Left renal pelvis (tissue), 4 donors: ENCODE data around the gene DNAH9. TPM values are rescaled to one million over a fixed set of nuclear protein-coding genes. Genes with fewer than 3 reads are reported as not detected.

Source experiments
- DNase-seq, 4 donors: peaks; one replicate each; pipeline ENCODE4 v3.0.0-alpha.2; 2013; ENCODE audit warnings: low read depth in 4 of 4, low spot score in 3 of 4
- polyA plus RNA-seq, 4 donors: library from polyadenylated mRNA; unstranded; fragments of 120-200 nt; gene quantifications; one replicate each; pipeline ENCODE4 v1.2.1, GENCODE V29; 2013; ENCODE audit not compliant: insufficient read length in 4 of 4

Gene DNAH9
- 10 to 100 TPM in 1 of 4 donors, 1 to 10 TPM in 3; 2.1 to 11.6 (median 4.9) TPM for polyA plus RNA-seq

GRCh38 chr17:11598274-11599221 lies at the start of gene DNAH9:
Gene DNAH9, plus strand, starts transcription at chr17:11598470. Its CDS starts 29 bp downstream, at chr17:11598499.
- peak; percentile 84 to 94 (median 88) for DNase-seq

- DNase-seq, result no peak
Observed at GRCh38 chr17:11550431-11550830, 47.8 kb upstream of the DNAH9 start.

- DNase-seq, result no peak
Observed at GRCh38 chr17:11551442-11551841, 46.8 kb upstream of the DNAH9 start.

- DNase-seq, result no peak
Observed at GRCh38 chr17:11553135-11553534, 45.1 kb upstream of the DNAH9 start.

GRCh38 chr17:11554042-11554441 lies 44.2 kb upstream of the DNAH9 start:
- DNase-seq, result no peak

GRCh38 chr17:11554542-11554941 lies 43.7 kb upstream of the DNAH9 start:
- no peak for DNase-seq

GRCh38 chr17:11555530-11555929 lies 42.7 kb upstream of the DNAH9 start:
- DNase-seq, result no peak

GRCh38 chr17:11557727-11558452 lies 40.4 kb upstream of the DNAH9 start:
- DNase-seq, result no peak

- no peak for DNase-seq
Observed at GRCh38 chr17:11558681-11559234, 39.5 kb upstream of the DNAH9 start.

- no peak for DNase-seq
Observed at GRCh38 chr17:11559601-11560000, 38.7 kb upstream of the DNAH9 start.

GRCh38 chr17:11561281-11561680 lies 37.0 kb upstream of the DNAH9 start:
- DNase-seq, result no peak

GRCh38 chr17:11561702-11562101 lies 36.6 kb upstream of the DNAH9 start:
- DNase-seq, result no peak

GRCh38 chr17:11564589-11565380 lies 33.5 kb upstream of the DNAH9 start:
- DNase-seq, result no peak

- DNase-seq, result no peak
Observed at GRCh38 chr17:11565591-11565990, 32.7 kb upstream of the DNAH9 start.

GRCh38 chr17:11578998-11579397 lies 19.3 kb upstream of the DNAH9 start:
- DNase-seq, result no peak

- no peak for DNase-seq
Observed at GRCh38 chr17:11580677-11581076, 17.6 kb upstream of the DNAH9 start.

- DNase-seq, result no peak
Observed at GRCh38 chr17:11582217-11582616, 16.1 kb upstream of the DNAH9 start.

GRCh38 chr17:11583306-11583992 lies 14.8 kb upstream of the DNAH9 start:
- no peak for DNase-seq

- DNase-seq, result no peak
Observed at GRCh38 chr17:11589716-11590115, 8.6 kb upstream of the DNAH9 start.

GRCh38 chr17:11601661-11602060 lies 3.4 kb downstream of the DNAH9 start:
- DNase-seq, result no peak
